Right atrium auricular region (tissue), 2 donors: ENCODE data around the gene C4BPB. TPM values are rescaled to one million over a fixed set of nuclear protein-coding genes. Genes with fewer than 3 reads are reported as not detected.

ENCODE experiments used
- DNase-seq: peaks from one replicate; pipeline ENCODE4 v3.0.0-alpha.2; 2019; ENCODE audit warnings: low spot score
- H3K27ac ChIP-seq, 2 donors: fragments of 200-600 bp; sonication (generic); 1 replicate in 1 of 2; 2 replicates in 1 of 2; pipeline ENCODE4 v1.5.1; 2016 to 2019
- H3K27me3 ChIP-seq, 2 donors: fragments of 200-600 bp; sonication (generic); one replicate each; pipeline versions ENCODE4 v1.5.1 to v1.6.0; 2017 to 2019
- H3K36me3 ChIP-seq: fragments of 200-600 bp; sonication (generic); one replicate; pipeline ENCODE4 v1.5.1; 2016
- H3K4me1 ChIP-seq, 2 donors: fragments of 200-600 bp; sonication (generic); one replicate each; pipeline versions ENCODE4 v1.5.1 to v1.6.0; 2017 to 2019
- H3K4me3 ChIP-seq, 2 donors: fragments of 200-600 bp; sonication (generic); 1 replicate in 1 of 2; 2 replicates in 1 of 2; pipeline ENCODE4 v1.5.1; 2017 to 2019; ENCODE audit warnings: mild to moderate bottlenecking in 1 of 2, moderate library complexity in 1 of 2
- H3K9me3 ChIP-seq, 2 donors: fragments of 200-600 bp; sonication (generic); one replicate each; pipeline ENCODE4 v1.5.1; 2019
- total RNA-seq, 2 donors: library from RNA; depleted of rRNA; stranded (reverse); fragments of >200 nt; gene quantifications; one replicate each; pipeline ENCODE4 v1.1.0, GENCODE V29; 2016
- TF ChIP-seq, protein P1 (sequence below), 2 donors: fragments of 200-600 bp; sonication (generic); IDR thresholded peaks; one replicate each; pipeline ENCODE4 v1.5.1; 2019; ENCODE audit warnings: antibody characterized with exemption in 2 of 2

The C4BPB gene
- total RNA-seq, 2 donors from 2014 or later = not detected

DNA sequence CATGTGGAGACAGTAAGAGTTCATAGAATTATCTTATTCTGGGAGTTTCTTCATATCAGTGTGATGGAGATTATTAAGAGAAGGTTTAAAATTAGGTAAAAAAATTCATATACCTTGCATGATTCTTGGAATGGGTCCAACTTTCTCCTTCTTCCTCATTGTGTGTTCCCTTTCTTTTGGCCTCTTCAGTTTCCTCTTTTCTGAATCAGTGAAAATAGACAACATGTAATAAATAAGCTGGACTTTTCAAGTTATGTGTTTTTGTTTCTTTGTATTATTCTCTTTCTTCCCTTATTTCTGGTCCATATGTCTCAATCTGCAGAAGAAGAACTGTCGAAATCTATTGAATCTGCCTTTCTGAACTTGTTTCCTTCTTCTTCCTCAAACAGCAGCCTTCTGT lies 45.9 kb downstream of the C4BPB start:
- H3K36me3 ChIP-seq = no peaks in the 10 kb centered on the region
- H3K9me3 ChIP-seq = peaks cover 4 to 10% of the 10 kb centered on the region in 2 donors
- no peaks in the 10 kb centered on the region for H3K27me3 ChIP-seq
- DNase-seq = no peak
- no peaks in the 10 kb centered on the region for H3K4me1 ChIP-seq
- TF ChIP-seq, protein P1, sequence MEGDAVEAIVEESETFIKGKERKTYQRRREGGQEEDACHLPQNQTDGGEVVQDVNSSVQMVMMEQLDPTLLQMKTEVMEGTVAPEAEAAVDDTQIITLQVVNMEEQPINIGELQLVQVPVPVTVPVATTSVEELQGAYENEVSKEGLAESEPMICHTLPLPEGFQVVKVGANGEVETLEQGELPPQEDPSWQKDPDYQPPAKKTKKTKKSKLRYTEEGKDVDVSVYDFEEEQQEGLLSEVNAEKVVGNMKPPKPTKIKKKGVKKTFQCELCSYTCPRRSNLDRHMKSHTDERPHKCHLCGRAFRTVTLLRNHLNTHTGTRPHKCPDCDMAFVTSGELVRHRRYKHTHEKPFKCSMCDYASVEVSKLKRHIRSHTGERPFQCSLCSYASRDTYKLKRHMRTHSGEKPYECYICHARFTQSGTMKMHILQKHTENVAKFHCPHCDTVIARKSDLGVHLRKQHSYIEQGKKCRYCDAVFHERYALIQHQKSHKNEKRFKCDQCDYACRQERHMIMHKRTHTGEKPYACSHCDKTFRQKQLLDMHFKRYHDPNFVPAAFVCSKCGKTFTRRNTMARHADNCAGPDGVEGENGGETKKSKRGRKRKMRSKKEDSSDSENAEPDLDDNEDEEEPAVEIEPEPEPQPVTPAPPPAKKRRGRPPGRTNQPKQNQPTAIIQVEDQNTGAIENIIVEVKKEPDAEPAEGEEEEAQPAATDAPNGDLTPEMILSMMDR (IDR thresholded peaks at IDR 0.05) = no peak
- no peak overlapping the region for H3K4me3 ChIP-seq
- no peak overlapping the region for H3K27ac ChIP-seq

DNA sequence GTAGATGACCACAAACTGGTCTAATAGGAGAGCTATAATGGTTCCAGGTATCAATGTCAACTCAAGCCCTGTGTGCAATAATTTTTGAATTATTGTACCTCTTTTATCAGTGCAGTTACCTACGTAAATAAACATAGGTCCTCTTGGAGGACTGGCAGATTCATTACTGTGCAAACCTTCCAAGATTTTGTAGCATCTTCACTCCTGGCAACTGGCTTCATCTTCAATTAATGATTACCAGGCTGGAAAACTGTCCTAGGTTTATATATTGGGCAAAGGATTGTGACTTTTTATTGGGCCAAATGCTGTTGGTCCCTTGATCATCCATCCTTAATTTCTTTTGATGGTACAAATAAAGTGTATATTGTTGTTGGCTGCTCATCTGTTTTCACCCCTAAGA lies 51.0 kb downstream of the C4BPB start:
- no peak for DNase-seq
- Histone ChIP-seq H3K27ac (no peak overlapping the region), H3K4me1 (no peaks in the 10 kb centered on the region), H3K36me3 (no peaks in the 10 kb centered on the region), H3K4me3 (no peak overlapping the region), H3K9me3 (no peaks in the 10 kb centered on the region), H3K27me3 (no peaks in the 10 kb centered on the region)
- TF ChIP-seq, protein P1 (IDR thresholded peaks at IDR 0.05) = no peak

DNA sequence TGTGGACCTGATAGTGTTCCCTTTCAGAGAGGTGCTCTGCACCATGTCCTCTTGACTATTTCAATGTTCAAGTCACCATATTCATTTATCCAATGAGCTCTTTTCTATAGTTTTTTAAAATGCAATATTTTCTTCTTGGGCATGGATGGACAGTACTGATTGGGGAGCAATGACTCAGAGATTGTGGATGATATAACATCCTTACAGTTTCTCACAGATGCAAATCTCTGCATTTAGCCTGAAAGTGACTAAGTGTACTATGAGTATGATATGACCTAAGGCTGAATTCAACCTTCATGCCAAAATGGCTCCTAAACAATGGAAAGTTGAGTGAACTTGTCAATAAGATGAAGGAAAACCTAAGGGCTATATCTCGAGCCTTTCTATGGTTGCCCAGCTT lies 51.9 kb downstream of the C4BPB start:
- no peaks in the 10 kb centered on the region for H3K36me3 ChIP-seq
- H3K27ac ChIP-seq = no peak overlapping the region
- H3K4me1 ChIP-seq = no peaks in the 10 kb centered on the region
- no peak for DNase-seq
- H3K4me3 ChIP-seq = no peak overlapping the region
- no peaks in the 10 kb centered on the region for H3K27me3 ChIP-seq
- H3K9me3 ChIP-seq = no peaks in the 10 kb centered on the region
- TF ChIP-seq, protein P1 (IDR thresholded peaks at IDR 0.05) = no peak

DNA sequence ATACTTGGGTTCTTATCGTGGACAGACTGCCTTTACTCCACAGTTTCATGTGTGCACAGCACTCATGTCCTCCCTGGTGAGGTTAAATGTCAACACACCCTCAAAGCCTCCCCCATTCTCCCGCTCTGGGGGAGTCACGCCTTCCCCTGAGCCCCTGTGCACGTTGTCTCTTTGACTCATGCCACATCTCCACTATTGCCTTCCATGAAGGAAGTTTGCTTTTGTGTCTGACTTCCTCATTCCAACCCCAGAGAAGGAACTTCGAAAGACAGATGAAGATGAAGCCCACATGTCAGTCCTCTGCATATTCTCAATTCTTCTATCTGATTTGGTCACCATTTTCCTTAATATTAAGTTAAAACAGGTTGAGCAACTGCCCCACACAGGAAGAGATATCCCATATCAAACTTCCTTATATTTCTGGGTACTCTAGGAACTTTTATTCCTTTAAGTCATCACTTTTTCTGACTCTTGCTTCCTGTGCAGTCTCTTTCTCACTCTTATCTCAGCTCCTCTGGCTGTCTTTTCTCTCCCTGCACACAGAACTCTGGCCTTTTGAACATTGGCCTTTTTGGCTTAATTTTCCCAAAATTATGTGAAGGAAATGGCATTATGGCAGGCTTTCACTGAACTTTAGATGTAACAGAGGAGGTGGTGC lies 56.9 kb downstream of the C4BPB start:
- DNase-seq = no peak
- H3K9me3 ChIP-seq = no peaks in the 10 kb centered on the region
- no peaks in the 10 kb centered on the region for H3K27me3 ChIP-seq
- H3K27ac ChIP-seq = no peak overlapping the region
- no peaks in the 10 kb centered on the region for H3K4me1 ChIP-seq
- H3K4me3 ChIP-seq = no peak overlapping the region
- TF ChIP-seq, protein P1 (IDR thresholded peaks at IDR 0.05) = no peak
- no peaks in the 10 kb centered on the region for H3K36me3 ChIP-seq

Other genes starting within 250 kb of the C4BPB start
- gene IL20, start 223.2 kb upstream of the C4BPB start, total RNA-seq = under 1 TPM in 1 of 2 donors, not detected in 1; 0.20 TPM
- gene IL24, start 191.4 kb upstream of the C4BPB start, total RNA-seq = 1 to 10 TPM in 1 of 2 donors, not detected in 1; 1.1 TPM
- gene FCMR, start 166.9 kb upstream of the C4BPB start, total RNA-seq = 1 to 10 TPM; 1.3 to 5.0 TPM
- gene PIGR, start 142.4 kb upstream of the C4BPB start, total RNA-seq = not detected
- gene FCAMR, start 118.4 kb upstream of the C4BPB start, total RNA-seq = not detected
- gene C1orf116, start 56.1 kb upstream of the C4BPB start, total RNA-seq = under 1 TPM; 0.07 to 0.35 TPM
- gene YOD1, start 37.7 kb upstream of the C4BPB start, total RNA-seq = 1 to 10 TPM; 3.5 to 4.7 TPM
- 10 to 100 TPM; 11.8 to 27.5 TPM for gene PFKFB2, start 35.6 kb upstream of the C4BPB start, total RNA-seq
- 1 to 10 TPM in 1 of 2 donors, not detected in 1; 3.6 TPM for gene C4BPA, start 15.4 kb downstream of the C4BPB start, total RNA-seq
- gene CD55, start 232.8 kb downstream of the C4BPB start, total RNA-seq = 100 to 1,000 TPM; 109 to 117 TPM